NCI-H1105 (cell line): ENCODE results near the gene MGLL.

ENCODE experiments used
- DNase-seq: peaks from one replicate; lab custom pipeline; 2025; lab: John Stamatoyannopoulos, UW

The MGLL gene

GRCh38 chr3:127754411-127755304, 67.7 kb downstream of the MGLL start:
- no peak for DNase-seq

- no peak for DNase-seq
Measured at GRCh38 chr3:127753898-127754410, 68.4 kb downstream of the MGLL start.

- no peak for DNase-seq
Measured at GRCh38 chr3:127753338-127753737, 69.0 kb downstream of the MGLL start.

- DNase-seq = no peak
Measured at GRCh38 chr3:127751782-127752181, 70.5 kb downstream of the MGLL start.

- DNase-seq = no peak
Measured at GRCh38 chr3:127751163-127751621, 71.1 kb downstream of the MGLL start.

GRCh38 chr3:127750226-127751031, 71.9 kb downstream of the MGLL start:
- DNase-seq = no peak

GRCh38 chr3:127749787-127750225, 72.5 kb downstream of the MGLL start:
- no peak for DNase-seq

- DNase-seq = no peak
Measured at GRCh38 chr3:127749361-127749760, 73.0 kb downstream of the MGLL start.

- no peak for DNase-seq
Measured at GRCh38 chr3:127748754-127749327, 73.5 kb downstream of the MGLL start.

GRCh38 chr3:127747751-127748521, 74.4 kb downstream of the MGLL start:
- DNase-seq = no peak

GRCh38 chr3:127747066-127747465, 75.2 kb downstream of the MGLL start:
- no peak for DNase-seq

- no peak for DNase-seq
Measured at GRCh38 chr3:127746400-127747057, 75.8 kb downstream of the MGLL start.

GRCh38 chr3:127745656-127746399, 76.5 kb downstream of the MGLL start:
- DNase-seq = no peak

- no peak for DNase-seq
Measured at GRCh38 chr3:127744875-127745274, 77.4 kb downstream of the MGLL start.

- DNase-seq = no peak
Measured at GRCh38 chr3:127744253-127744815, 78.0 kb downstream of the MGLL start.

- DNase-seq = no peak
Measured at GRCh38 chr3:127743351-127744252, 78.7 kb downstream of the MGLL start.

GRCh38 chr3:127742580-127742979, 79.7 kb downstream of the MGLL start:
- DNase-seq = no peak

GRCh38 chr3:127741690-127742089, 80.6 kb downstream of the MGLL start:
- DNase-seq = no peak

GRCh38 chr3:127741246-127741645, 81.1 kb downstream of the MGLL start:
- DNase-seq = no peak
